ENCODE measurements around the gene EIPR1. TPM values are rescaled to one million over a fixed set of nuclear protein-coding genes. Genes with fewer than 3 reads are reported as not detected.
"Not testable (repeated sequence)": the region's sequence is repeated elsewhere in the genome, so short reads cannot be mapped to it uniquely, and the experiment has no call there.

EIPR1 gene
- total RNA-seq, 1 experiment from 2014 or later: 22.8 TPM

- Mint-ChIP-seq H3K4me3 (peak overlapping the region; percentile 95), H3K36me3 (peaks cover 14% of the 10 kb centered on the region), H3K9me3 (no peaks in the 10 kb centered on the region), H3K27ac (0 out of 2 replicates have a peak overlapping the region, but pooled peaks have one; percentile 32), H3K4me1 (peaks cover 26% of the 10 kb centered on the region), H3K27me3 (ENCODE audit: low read depth) (no peaks in the 10 kb centered on the region)
- ChIA-PET CTCF (interaction anchor here (0.6 to 1.4 kb wide), 4 partner anchors 15 to 76 kb away, joined by 3 to 4 read pairs (median 3); no protein-coding TSS in a partner anchor), POLR2A (no interaction called here)
- TF ChIP-seq NFATC4 (CRISPR knock-in tag; IDR thresholded peaks at IDR 0.05) (no peak), ZMAT4 (CRISPR knock-in tag; IDR thresholded peaks at IDR 0.05) (no peak), ZNF121 (CRISPR knock-in tag; IDR thresholded peaks at IDR 0.05) (no peak), ELF4 (CRISPR knock-in tag; IDR thresholded peaks at IDR 0.05; ENCODE audit: low read depth) (no peak), ZNF671 (CRISPR knock-in tag; IDR thresholded peaks at IDR 0.05) (no peak), ZNF317 (CRISPR knock-in tag; IDR thresholded peaks at IDR 0.05; ENCODE audit: borderline replicate concordance, low read depth) (no peak), ARID4B (CRISPR knock-in tag; IDR thresholded peaks at IDR 0.05; ENCODE audit: borderline replicate concordance) (no peak), FOXP1 (CRISPR knock-in tag; IDR thresholded peaks at IDR 0.05; ENCODE audit: borderline replicate concordance) (no peak), JUN (CRISPR knock-in tag; IDR thresholded peaks at IDR 0.05) (no peak), ZNF263 (CRISPR knock-in tag; IDR thresholded peaks at IDR 0.05; ENCODE audit: low read depth) (no peak)
- DNase-seq (ENCODE audit: low spot score): no peak
- no peak for ATAC-seq
These were observed 1.7 kb upstream of the EIPR1 start for GRCh38 chr2:3379339-3379646.

- DNase-seq (ENCODE audit: low spot score) (no peak), ATAC-seq (no peak)
- Mint-ChIP-seq H3K27me3 (ENCODE audit: low read depth) (no peaks in the 10 kb centered on the region), H3K4me1 (peaks cover 26% of the 10 kb centered on the region), H3K4me3 (peak overlapping the region; percentile 95), H3K9me3 (no peaks in the 10 kb centered on the region), H3K27ac (peak overlapping the region; percentile 90), H3K36me3 (peaks cover 14% of the 10 kb centered on the region)
- ChIA-PET POLR2A (interaction anchor here (0.6 to 1.5 kb wide), 2 partner anchors 181 to 210 kb away, joined by 3 to 6 read pairs; partner anchors contain the start of gene RNASEH1), CTCF (interaction anchor here (0.5 to 1.2 kb wide), 3 partner anchors 22 to 833 kb away, joined by 3 to 6 read pairs (median 3); no protein-coding TSS in a partner anchor)
- no peak for TF ChIP-seq CTCF (IDR thresholded peaks at IDR 0.05)
- no peak for TF ChIP-seq ZMAT4 (CRISPR knock-in tag; IDR thresholded peaks at IDR 0.05)
- TF ChIP-seq NR2C2 (CRISPR knock-in tag; IDR thresholded peaks at IDR 0.05): 0 out of 2 replicates have a peak, but pooled peaks have one; percentile 11
- TF ChIP-seq ETV6 (CRISPR knock-in tag; IDR thresholded peaks at IDR 0.05): no peak
These were observed 373 bp downstream of the EIPR1 start for GRCh38 chr2:3377279-3377611.

- Mint-ChIP-seq H3K9me3 (0 out of 2 replicates have a peak, but pooled peaks cover under 1% of the 10 kb centered on the region), H3K36me3 (peaks cover 13% of the 10 kb centered on the region), H3K4me3 (peak overlapping the region; percentile 95), H3K27me3 (ENCODE audit: low read depth) (no peaks in the 10 kb centered on the region), H3K27ac (no peak overlapping the region), H3K4me1 (peaks cover 26% of the 10 kb centered on the region)
- DNase-seq (ENCODE audit: low spot score): no peak
- POLR2A ChIA-PET: no interaction called here
- TF ChIP-seq MYBL2 (CRISPR knock-in tag; IDR thresholded peaks at IDR 0.05) (no peak), ZBTB43 (CRISPR knock-in tag; IDR thresholded peaks at IDR 0.05) (no peak), CREB1 (CRISPR knock-in tag; IDR thresholded peaks at IDR 0.05) (no peak), SOX15 (CRISPR knock-in tag; IDR thresholded peaks at IDR 0.05) (no peak)
- no peak for ATAC-seq
- CTCF ChIA-PET: interaction anchor here (0.5 kb wide), 1 partner anchor 833 kb away, joined by 3 read pairs; no protein-coding TSS in a partner anchor
These were observed 797 bp downstream of the EIPR1 start for GRCh38 chr2:3376821-3377220.

GRCh38 chr2:3369340-3370181, 8.1 kb downstream of the EIPR1 start:
- Mint-ChIP-seq H3K9me3 (peaks cover 20% of the 10 kb centered on the region), H3K4me1 (peaks cover 13% of the 10 kb centered on the region), H3K36me3 (peaks cover 22% of the 10 kb centered on the region)
- DNase-seq (ENCODE audit: low spot score); CTCF ChIA-PET; H3K27ac Mint-ChIP-seq; H3K4me3 Mint-ChIP-seq; POLR2A ChIA-PET; ATAC-seq; H3K27me3 Mint-ChIP-seq (ENCODE audit: low read depth): not testable (repeated sequence)
